GM12878 (cell line): Measurements from ENCODE around the gene KLHDC8A. TPM values are rescaled to one million over a fixed set of nuclear protein-coding genes. Genes with fewer than 3 reads are reported as not detected.

Experiments used
- ATAC-seq: fragments of 200-7000 bp; cut with Tn5 transposase; 3 replicates; pipeline ENCODE4 v1.9.1; 2020; ENCODE audit warnings: mild to moderate bottlenecking, moderate library complexity
- BruUV-seq: library from RNA; stranded (reverse); fragments of 400-500 nt; replicated peaks from 2 replicates; lab custom pipeline; 2021; lab: Mats Ljungman, UMichigan
- CTCF ChIA-PET: fragments of 300-600 bp; sonication (Branson Sonifier 250); formaldehyde crosslinking; extraction: SDS; loops from one replicate; lab custom pipeline; 2021; ENCODE audit warnings: inconsistent platforms; lab: Yijun Ruan, JAX
- POLR2A ChIA-PET: fragments of 350-600 bp; formaldehyde crosslinking; extraction: SDS; loops from one replicate; lab custom pipeline; 2021; ENCODE audit warnings: inconsistent platforms; lab: Charles Lee
- RAD21 ChIA-PET: fragments of 300-600 bp; sonication (Branson Sonifier 250); formaldehyde crosslinking; loops from one replicate; lab custom pipeline; 2023; ENCODE audit warnings: antibody characterized with exemption; ENCODE audit not compliant: unreplicated experiment; lab: Charles Lee
- SMC1A ChIA-PET: fragments of 300-600 bp; sonication (Branson Sonifier 250); formaldehyde crosslinking; loops from one replicate; lab custom pipeline; 2023; ENCODE audit not compliant: unreplicated experiment, uncharacterized antibody; lab: Charles Lee
- DNase-seq: peaks from one replicate; pipeline ENCODE4 v3.0.0-alpha.2; 2011; ENCODE audit warnings: low read depth, low spot score
- FAIRE-seq: peaks from 3 replicates; lab custom pipeline; 2011; peaks lifted over from hg19 to GRCh38; lab: Jason Lieb, UNC
- H2AFZ ChIP-seq: 2 replicates; pipeline ENCODE4 v1.6.0; 2011; ENCODE audit warnings: low read depth, low read length, control low read depth; ENCODE audit not compliant: control insufficient read depth
- H3K27ac ChIP-seq: 2 replicates; pipeline ENCODE4 v1.5.1; 2011; ENCODE audit warnings: control low read depth; ENCODE audit not compliant: control insufficient read depth, insufficient read depth
- H3K27me3 ChIP-seq, 2 experiments: replicated peaks in 1 of 2; 2 replicates each; pipeline versions ENCODE4 v1.6.0 to v1.6.1; 2011; ENCODE audit warnings: low read length in 1 of 2; ENCODE audit not compliant: control insufficient read depth in 2 of 2, insufficient read depth in 2 of 2
- H3K36me3 ChIP-seq, 2 experiments: 2 replicates each; pipeline ENCODE4 v1.5.1; 2011; ENCODE audit warnings: low read length in 1 of 2; ENCODE audit not compliant: control insufficient read depth in 2 of 2, insufficient read depth in 2 of 2
- H3K4me1 ChIP-seq: 2 replicates; pipeline ENCODE4 v1.6.1; 2011; ENCODE audit warnings: mild to moderate bottlenecking, low read length, moderate library complexity, mixed read lengths; ENCODE audit not compliant: control insufficient read depth, insufficient read depth
- H3K4me2 ChIP-seq: 2 replicates; pipeline ENCODE4 v1.6.0; 2011; ENCODE audit warnings: control low read depth; ENCODE audit not compliant: control insufficient read depth, insufficient read depth
- H3K4me3 ChIP-seq: fragments of 200-600 bp; sonication (generic); 2 replicates; pipeline ENCODE4 v1.5.1; 2016
- H3K79me2 ChIP-seq: 2 replicates; pipeline ENCODE4 v1.6.0; 2011; ENCODE audit warnings: low read length; ENCODE audit not compliant: control insufficient read depth, insufficient read depth
- H3K9ac ChIP-seq: 2 replicates; pipeline ENCODE4 v1.8.0; 2011; ENCODE audit warnings: low read length, control low read depth, mixed read lengths; ENCODE audit not compliant: control insufficient read depth, insufficient read depth
- H3K9me3 ChIP-seq: replicated peaks from 3 replicates; pipeline ENCODE4 v1.5.1; 2011; ENCODE audit warnings: mild to moderate bottlenecking, low read length; ENCODE audit not compliant: control insufficient read depth, insufficient read depth
- H4K20me1 ChIP-seq: 2 replicates; pipeline ENCODE4 v1.6.0; 2011; ENCODE audit not compliant: control insufficient read depth, insufficient read depth
- CBX3 ChIP-seq: fragments of 200-600 bp; sonication (generic); IDR thresholded peaks from 2 replicates; pipeline ENCODE4 v1.6.1; 2016; ENCODE audit warnings: low read depth, borderline replicate concordance
- CREB1 ChIP-seq: IDR thresholded peaks from 2 replicates; pipeline ENCODE4 v1.6.1; 2012; ENCODE audit warnings: low read depth, mild to moderate bottlenecking, inconsistent platforms
- CUX1 ChIP-seq: IDR thresholded peaks from 2 replicates; pipeline ENCODE4 v1.6.1; 2012; ENCODE audit warnings: improper control_type of control experiment, low read depth, low read length; ENCODE audit not compliant: insufficient replicate concordance
- ETV6 ChIP-seq, 2 experiments: fragments of 450-650 bp in 1 of 2; IDR thresholded peaks in 1 of 2; conservative IDR thresholded peaks in 1 of 2; 2 replicates each; pipeline ENCODE4 v1.6.1; 2014; ENCODE audit warnings: antibody characterized with exemption in 1 of 2, borderline replicate concordance in 1 of 2, low read depth in 1 of 2, mild to moderate bottlenecking in 1 of 2, moderate library complexity in 1 of 2
- KAT2A ChIP-seq: conservative IDR thresholded peaks from 2 replicates; pipeline ENCODE4 v1.6.1; 2011; ENCODE audit warnings: low read depth, low read length; ENCODE audit not compliant: control insufficient read depth
- MTA2 ChIP-seq: fragments of 450-650 bp; IDR thresholded peaks from 2 replicates; pipeline ENCODE4 v1.6.1; 2016; ENCODE audit warnings: low read depth, mild to moderate bottlenecking, moderate library complexity
- PML ChIP-seq: IDR thresholded peaks from 2 replicates; pipeline ENCODE4 v1.6.1; 2012; ENCODE audit warnings: low read length, inconsistent platforms
- PRDM15 ChIP-seq: fragments of 450-650 bp; formaldehyde crosslinking; IDR thresholded peaks from 2 replicates; pipeline ENCODE4 v1.4.0; 2020; ENCODE audit warnings: mild to moderate bottlenecking, moderate library complexity
- RUNX3 ChIP-seq: IDR thresholded peaks from 2 replicates; pipeline ENCODE4 v1.6.1; 2012; ENCODE audit warnings: low read length, inconsistent platforms
- SIX5 ChIP-seq: IDR thresholded peaks from 2 replicates; pipeline ENCODE4 v1.6.1; 2011; ENCODE audit warnings: mild to moderate bottlenecking, low read depth, low read length, moderate library complexity; ENCODE audit not compliant: severe bottlenecking
- SPI1 ChIP-seq: IDR thresholded peaks from 2 replicates; pipeline ENCODE4 v1.6.1; 2011; ENCODE audit warnings: low read depth, mild to moderate bottlenecking, low read length, moderate library complexity, borderline replicate concordance; ENCODE audit not compliant: insufficient read depth
- SREBF1 ChIP-seq: IDR thresholded peaks from 2 replicates; pipeline ENCODE4 v1.6.1; 2012; ENCODE audit warnings: mild to moderate bottlenecking, low read length
- TCF3 ChIP-seq: IDR thresholded peaks from 2 replicates; pipeline ENCODE4 v1.6.1; 2012; ENCODE audit warnings: low read depth, mild to moderate bottlenecking, low read length, borderline replicate concordance; ENCODE audit not compliant: insufficient read depth
- WGBS: methylation state at CpG from one replicate; pipeline ENCODE4 v1.1.6; 2016; ENCODE audit warnings: low lambda C conversion rate; ENCODE audit not compliant: insufficient replicate concordance, insufficient coverage; ENCODE audit errors: missing lambda C conversion rate; 5-methylcytosine and 5-hydroxymethylcytosine counted together
- in situ Hi-C: fragments of 300-500 bp; cut with MboI; formaldehyde crosslinking; loops from 9 replicates; pipeline ENCODE4 v1.14.3; 2018; ENCODE audit warnings: mixed read lengths
- intact Hi-C: fragments of 100-400 bp; cut with micrococcal nuclease; formaldehyde crosslinking; loops from one replicate; pipeline ENCODE4 v1.14.2; 2022; ENCODE audit not compliant: unreplicated experiment
- polyA plus RNA-seq, 11 experiments: library from polyadenylated mRNA; depleted of rRNA in 4 of 11; unstranded in 6 of 11; stranded (reverse) in 5 of 11; fragments of >200 nt; fragmentation: Nextera tagmentation in 4 of 11; fragmentation: Illumina TruSeq in 1 of 11; extraction: Ambion mirVana in 4 of 11; extraction: Trizol in 1 of 11; gene quantifications; 1 replicate in 1 of 11; 2 replicates in 10 of 11; pipeline versions ENCODE4 v1.2.1 to v1.2.3, GENCODE V29; 2011 to 2016; ENCODE audit warnings: inconsistent platforms in 2 of 11, missing spikeins in 2 of 11, low read depth in 1 of 11
- total RNA-seq, 4 experiments: library from RNA; depleted of rRNA in 3 of 4; stranded (reverse); fragments of >200 nt in 3 of 4; fragmentation: Illumina TruSeq in 1 of 4; extraction: Trizol in 1 of 4; gene quantifications; 2 replicates each; pipeline versions ENCODE4 v1.2.1 to v1.2.3, GENCODE V29; 2013 to 2021

The KLHDC8A gene
- total and polyA plus RNA-seq, 10 of the 15 experiments (the other 5 are each of a cell fraction or from before 2014, with no cell fraction given): not detected

GRCh38 chr1:205346956-205347574 is 9.7 kb downstream of the KLHDC8A start (continued):
- TF ChIP-seq CUX1: no peak
- no peak for TF ChIP-seq SIX5

GRCh38 chr1:205345761-205346160 is 11.0 kb downstream of the KLHDC8A start:
- POLR2A ChIA-PET: no interaction called here
- H2AFZ ChIP-seq: no peak overlapping the region
- H3K27ac ChIP-seq: no peak overlapping the region
- SMC1A ChIA-PET: interaction anchor here (0.6 kb wide), 1 partner anchor 179 kb away, joined by 3 read pairs; no protein-coding TSS in a partner anchor
- ATAC-seq (no peak), DNase-seq (no peak), FAIRE-seq (no peak)
- no peaks in the 10 kb centered on the region for H3K79me2 ChIP-seq
- no peaks in the 10 kb centered on the region; the same call in 2 of the 3 replicates for H3K9me3 ChIP-seq
- no peaks in the 10 kb centered on the region for H4K20me1 ChIP-seq
- H3K4me2 ChIP-seq: no peak overlapping the region
- BruUV-seq: no TSS peak
- in situ Hi-C loops: no loop called here
- 34% methylated on average over 11 of the region's 11 CpGs for WGBS
- no peak overlapping the region for H3K9ac ChIP-seq
- H3K36me3 ChIP-seq: no peaks in the 10 kb centered on the region
- RAD21 ChIA-PET: interaction anchor here (1.4 to 1.9 kb wide), 2 partner anchors 8 to 72 kb away, joined by 3 to 5 read pairs; no protein-coding TSS in a partner anchor
- intact Hi-C loops: no loop called here
- CTCF ChIA-PET: interaction anchor here (1.1 to 1.7 kb wide), 4 partner anchors 8 to 179 kb away, joined by 4 to 6 read pairs (median 4); no protein-coding TSS in a partner anchor
- no peak overlapping the region for H3K4me3 ChIP-seq
- no peaks in the 10 kb centered on the region for H3K4me1 ChIP-seq
- H3K27me3 ChIP-seq: peaks cover 15 to 20% of the 10 kb centered on the region in 2 experiments
- TF ChIP-seq SREBF1 (no peak), MTA2 (no peak), CREB1 (no peak), ETV6 (conservative IDR thresholded peaks at IDR 0.05 in 1 of 2, IDR thresholded peaks at IDR 0.05 in 1 of 2; ENCODE audit: borderline replicate concordance in 1 of 2, low read depth in 1 of 2) (no peak), SPI1 (no peak), PML (no peak), CBX3 (no peak), KAT2A (no peak), PRDM15 (CRISPR knock-in tag) (no peak), RUNX3 (no peak), TCF3 (no peak)
